ENCODE results near the gene OGFRL1. TPM values are rescaled to one million over a fixed set of nuclear protein-coding genes. Genes with fewer than 3 reads are reported as not detected.

OGFRL1 gene
- total RNA-seq, 1 experiment from 2014 or later, result 10.3 TPM

DNA sequence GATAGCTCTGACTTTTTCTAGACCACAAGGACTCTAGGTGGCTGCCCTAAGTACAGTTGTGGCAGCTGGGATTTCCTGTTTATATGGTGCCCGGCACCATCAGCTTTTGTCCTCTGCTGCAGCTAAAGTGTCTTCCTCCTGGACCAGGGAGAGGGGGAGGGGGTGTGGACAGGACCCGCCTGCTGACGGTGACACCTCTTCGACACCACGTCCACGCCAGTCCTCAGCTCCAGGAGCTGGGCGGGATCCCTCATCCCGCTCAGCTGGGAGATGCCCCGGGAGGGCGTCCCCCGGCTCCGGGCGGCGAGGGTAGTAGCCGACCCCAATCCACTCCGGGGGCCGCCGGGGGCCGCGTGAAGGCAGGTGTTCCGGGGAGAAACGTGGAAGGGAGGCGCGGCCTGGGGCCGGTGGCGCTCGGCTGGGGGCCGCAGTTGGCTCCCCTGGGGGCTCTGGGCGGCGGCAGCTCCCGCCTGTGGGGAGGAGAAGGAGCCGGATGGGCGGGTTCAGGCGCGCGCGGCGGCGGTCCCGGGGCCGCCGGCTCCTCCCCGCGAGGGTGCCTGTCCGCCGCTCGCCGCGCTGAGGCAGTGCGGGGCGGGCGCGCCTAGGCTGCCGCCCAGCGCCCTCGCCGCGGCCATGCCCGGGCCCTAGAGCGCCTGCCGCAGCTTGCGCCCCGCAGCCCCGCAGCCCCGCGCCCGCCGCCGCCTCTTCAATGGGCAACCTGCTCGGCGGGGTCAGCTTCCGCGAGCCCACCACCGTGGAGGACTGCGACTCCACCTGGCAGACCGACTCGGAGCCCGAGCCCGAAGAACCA lies at the start of gene OGFRL1 (continued):
- TF ChIP-seq, protein P1, sequence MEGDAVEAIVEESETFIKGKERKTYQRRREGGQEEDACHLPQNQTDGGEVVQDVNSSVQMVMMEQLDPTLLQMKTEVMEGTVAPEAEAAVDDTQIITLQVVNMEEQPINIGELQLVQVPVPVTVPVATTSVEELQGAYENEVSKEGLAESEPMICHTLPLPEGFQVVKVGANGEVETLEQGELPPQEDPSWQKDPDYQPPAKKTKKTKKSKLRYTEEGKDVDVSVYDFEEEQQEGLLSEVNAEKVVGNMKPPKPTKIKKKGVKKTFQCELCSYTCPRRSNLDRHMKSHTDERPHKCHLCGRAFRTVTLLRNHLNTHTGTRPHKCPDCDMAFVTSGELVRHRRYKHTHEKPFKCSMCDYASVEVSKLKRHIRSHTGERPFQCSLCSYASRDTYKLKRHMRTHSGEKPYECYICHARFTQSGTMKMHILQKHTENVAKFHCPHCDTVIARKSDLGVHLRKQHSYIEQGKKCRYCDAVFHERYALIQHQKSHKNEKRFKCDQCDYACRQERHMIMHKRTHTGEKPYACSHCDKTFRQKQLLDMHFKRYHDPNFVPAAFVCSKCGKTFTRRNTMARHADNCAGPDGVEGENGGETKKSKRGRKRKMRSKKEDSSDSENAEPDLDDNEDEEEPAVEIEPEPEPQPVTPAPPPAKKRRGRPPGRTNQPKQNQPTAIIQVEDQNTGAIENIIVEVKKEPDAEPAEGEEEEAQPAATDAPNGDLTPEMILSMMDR (IDR thresholded peaks at IDR 0.05 in 2 of 3, conservative IDR thresholded peaks at IDR 0.05 in 1 of 3; ENCODE audit: borderline replicate concordance in 1 of 3, insufficient read depth in 1 of 3, low read depth in 2 of 3, low read length in 2 of 3), result no peak
- TF ChIP-seq SRF (IDR thresholded peaks at IDR 0.05; ENCODE audit: low read depth), result no peak
- TF ChIP-seq EZH2 (IDR thresholded peaks at IDR 0.05), result no peak

DNA sequence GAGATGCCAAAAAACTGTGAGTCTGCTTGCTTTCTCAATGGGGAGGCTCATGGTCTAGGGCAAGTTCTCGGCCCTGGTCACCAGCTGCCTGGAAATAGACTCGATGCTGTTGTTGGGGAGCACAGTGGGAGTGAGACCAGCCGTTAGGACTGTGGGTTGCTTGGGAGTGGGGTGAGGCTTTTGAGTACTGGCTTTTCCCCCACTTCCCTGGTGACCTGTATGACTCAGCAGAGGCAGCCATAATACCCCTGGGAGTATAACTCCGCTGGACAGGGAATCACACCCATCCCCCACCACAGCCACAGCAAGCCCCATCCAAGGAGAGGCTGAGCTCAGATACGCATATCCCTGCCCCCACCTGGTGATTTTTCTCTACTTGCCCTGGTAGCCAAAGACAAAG lies 48.9 kb upstream of the OGFRL1 start:
- ATAC-seq (no peak), DNase-seq (ENCODE audit: low read depth, low spot score) (no peak)
- Histone ChIP-seq H3K4me1 (ENCODE audit: control insufficient read depth in 1 of 2, insufficient read depth in 2 of 2, low read length in 2 of 2) (no peaks in the 10 kb centered on the region), H3K27me3 (ENCODE audit: insufficient read depth, low read length) (no peaks in the 10 kb centered on the region), H3K4me3 (replicated peaks in 1 of 2; ENCODE audit: low read depth in 1 of 2, low read length in 2 of 2) (no peak overlapping the region), H4K20me1 (ENCODE audit: insufficient read depth) (no peaks in the 10 kb centered on the region), H3K36me3 (ENCODE audit: control insufficient read depth in 1 of 2, insufficient read depth in 2 of 2, low read length in 2 of 2) (no peaks in the 10 kb centered on the region), H3K4me2 (ENCODE audit: low read length) (no peak overlapping the region), H3K9me2 (ENCODE audit: insufficient read depth) (no peaks in the 10 kb centered on the region), H3K79me2 (ENCODE audit: insufficient read depth, low read length) (no peaks in the 10 kb centered on the region), H2AFZ (ENCODE audit: low read depth, low read length, poor library complexity, severe bottlenecking) (no peak overlapping the region), H3K9ac (ENCODE audit: low read length) (no peak overlapping the region), H3K9me3 (ENCODE audit: control insufficient read depth in 1 of 2, insufficient read depth in 1 of 2, low read depth in 1 of 2, low read length in 2 of 2) (no peaks in the 10 kb centered on the region), H3K27ac (ENCODE audit: low read depth, low read length) (no peak overlapping the region)
- CTCF ChIA-PET, result no interaction called here
- POLR2A ChIA-PET, result no interaction called here
- RAD21 ChIA-PET (ENCODE audit: low non-redundant PET in 1 of 2, low total read pairs in 2 of 2, uncharacterized antibody in 2 of 2, unreplicated experiment in 2 of 2), result no interaction called here
- TF ChIP-seq SP1 (IDR thresholded peaks at IDR 0.05; ENCODE audit: low read depth), result no peak
- TF ChIP-seq, protein P2, sequence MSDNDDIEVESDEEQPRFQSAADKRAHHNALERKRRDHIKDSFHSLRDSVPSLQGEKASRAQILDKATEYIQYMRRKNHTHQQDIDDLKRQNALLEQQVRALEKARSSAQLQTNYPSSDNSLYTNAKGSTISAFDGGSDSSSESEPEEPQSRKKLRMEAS (IDR thresholded peaks at IDR 0.05), result no peak
- BruUV-seq (replicated peaks), result no TSS peak
- intact Hi-C loops (cut with micrococcal nuclease), result no loop called here

All from HCT116 (cell line).